ENCODE measurements around the gene RBM34.
A peak's percentile ranks its signal among the peaks of the same experiment; 100 is the strongest.
"Not testable (repeated sequence)": the region's sequence is repeated elsewhere in the genome, so short reads cannot be mapped to it uniquely, and the experiment has no call there.

Gene RBM34, protein sequence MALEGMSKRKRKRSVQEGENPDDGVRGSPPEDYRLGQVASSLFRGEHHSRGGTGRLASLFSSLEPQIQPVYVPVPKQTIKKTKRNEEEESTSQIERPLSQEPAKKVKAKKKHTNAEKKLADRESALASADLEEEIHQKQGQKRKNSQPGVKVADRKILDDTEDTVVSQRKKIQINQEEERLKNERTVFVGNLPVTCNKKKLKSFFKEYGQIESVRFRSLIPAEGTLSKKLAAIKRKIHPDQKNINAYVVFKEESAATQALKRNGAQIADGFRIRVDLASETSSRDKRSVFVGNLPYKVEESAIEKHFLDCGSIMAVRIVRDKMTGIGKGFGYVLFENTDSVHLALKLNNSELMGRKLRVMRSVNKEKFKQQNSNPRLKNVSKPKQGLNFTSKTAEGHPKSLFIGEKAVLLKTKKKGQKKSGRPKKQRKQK

DNA sequence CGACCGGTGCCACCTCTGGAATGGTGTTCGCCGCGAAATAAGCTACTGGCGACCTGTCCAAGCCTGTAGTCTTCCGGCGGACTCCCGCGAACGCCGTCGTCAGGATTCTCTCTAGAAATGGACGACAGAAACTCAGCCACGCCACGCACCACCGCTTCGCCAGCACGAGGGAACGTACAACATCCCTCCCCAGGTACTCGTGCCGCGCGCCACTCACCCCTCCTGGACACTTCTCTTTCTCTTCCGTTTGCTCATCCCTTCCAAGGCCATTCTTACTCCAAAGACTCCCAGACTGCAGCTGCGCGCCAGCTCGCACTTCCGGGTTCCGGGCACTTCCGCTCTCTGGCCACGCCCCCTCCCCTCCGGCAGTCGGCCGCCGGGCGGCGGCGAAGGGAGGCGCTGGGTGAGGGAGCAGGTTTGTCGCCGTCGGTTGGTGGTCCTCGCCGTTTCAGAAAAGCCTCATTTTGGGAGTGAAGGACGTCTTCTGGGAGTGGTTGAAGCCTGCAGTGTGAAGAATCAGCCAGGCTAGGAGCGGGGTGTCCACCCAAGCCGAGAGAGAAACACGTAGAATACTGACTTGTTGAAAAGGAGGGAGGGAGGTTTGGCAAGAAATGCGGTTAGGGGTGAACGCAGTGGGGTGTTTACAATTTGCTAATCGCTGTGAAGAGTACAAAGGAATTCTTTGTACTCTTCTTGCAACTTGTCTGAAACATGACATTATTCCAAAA is at the start of gene RBM34:
RBM34 (minus strand) TSS at position 294 of the 728 bp plus-strand sequence; CDS start at position 270, 24 bp downstream.
- peak; percentile 88 for DNase-seq (ENCODE audit: low read depth in 2 of 2)

DNA sequence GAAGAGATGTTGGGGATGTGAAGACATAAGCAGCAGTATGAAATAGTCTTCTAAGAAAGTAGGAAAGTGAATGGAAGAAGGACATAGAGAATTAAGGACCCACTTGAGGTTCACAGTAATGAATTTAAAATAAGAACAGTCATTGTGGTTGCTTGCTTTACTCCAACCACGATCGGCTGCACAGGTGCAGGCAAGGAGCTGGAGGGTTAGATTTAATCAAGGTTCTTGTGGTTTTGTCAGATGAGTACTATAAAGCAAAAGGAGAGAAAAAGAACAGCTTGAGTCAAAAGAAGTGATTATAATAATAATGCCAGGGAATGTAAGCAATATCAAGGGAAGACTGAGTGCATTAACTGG is 46.1 kb upstream of the RBM34 start:
- DNase-seq (ENCODE audit: low read depth in 2 of 2), result peak; percentile 9 to 41

DNA sequence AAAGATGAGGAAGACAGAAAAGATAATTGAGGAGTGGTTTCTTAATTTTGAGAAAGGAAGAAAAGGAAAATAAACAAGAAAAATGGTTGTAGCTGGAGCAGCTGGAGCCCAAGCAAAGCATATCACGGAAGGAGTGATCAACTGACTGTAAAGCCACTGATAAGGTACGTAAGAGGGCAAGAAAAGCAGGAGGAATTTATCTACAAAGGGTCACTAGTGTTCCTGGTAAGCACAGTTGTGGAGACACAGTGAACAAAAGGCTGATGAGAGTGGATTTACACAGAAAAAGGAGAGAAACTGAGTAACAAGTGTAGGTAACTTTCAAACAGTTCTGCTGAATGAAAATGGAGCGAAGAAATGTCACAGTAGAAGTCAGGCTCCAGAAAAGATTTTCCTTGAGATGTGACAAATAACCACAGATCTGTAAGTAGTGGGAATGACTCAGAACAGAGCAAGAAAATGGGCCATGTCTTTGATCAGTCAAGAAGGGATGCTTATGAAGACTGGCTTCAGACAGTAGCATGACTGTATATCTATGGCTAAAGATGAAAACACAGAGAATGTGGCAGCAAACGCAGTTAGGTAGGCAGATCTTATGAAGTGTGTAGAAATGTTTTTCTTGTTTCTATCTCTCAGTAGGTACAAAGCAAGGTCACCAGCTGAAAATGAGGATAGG is 45.6 kb upstream of the RBM34 start:
- DNase-seq (ENCODE audit: low read depth in 2 of 2), result no peak

DNA sequence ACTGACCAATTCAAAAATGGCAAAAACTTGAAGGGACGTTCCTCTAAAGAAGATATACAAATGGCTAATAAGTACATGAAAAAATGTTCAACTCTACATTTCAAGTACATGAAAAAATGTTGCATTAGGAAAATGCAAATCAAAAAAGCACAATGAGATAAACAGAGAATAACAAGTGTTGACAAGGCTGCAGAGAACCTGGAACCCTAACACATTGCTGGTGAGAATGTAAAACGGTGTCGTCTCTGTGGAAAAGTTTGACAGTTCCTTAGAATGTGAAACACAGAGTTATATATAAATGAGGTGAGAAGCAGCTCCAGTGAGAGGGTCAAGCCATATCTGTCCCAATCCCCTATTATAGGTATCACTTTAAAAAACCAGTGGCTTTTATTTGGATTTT is 44.6 kb upstream of the RBM34 start:
- no peak for DNase-seq (ENCODE audit: low read depth in 2 of 2)

DNA sequence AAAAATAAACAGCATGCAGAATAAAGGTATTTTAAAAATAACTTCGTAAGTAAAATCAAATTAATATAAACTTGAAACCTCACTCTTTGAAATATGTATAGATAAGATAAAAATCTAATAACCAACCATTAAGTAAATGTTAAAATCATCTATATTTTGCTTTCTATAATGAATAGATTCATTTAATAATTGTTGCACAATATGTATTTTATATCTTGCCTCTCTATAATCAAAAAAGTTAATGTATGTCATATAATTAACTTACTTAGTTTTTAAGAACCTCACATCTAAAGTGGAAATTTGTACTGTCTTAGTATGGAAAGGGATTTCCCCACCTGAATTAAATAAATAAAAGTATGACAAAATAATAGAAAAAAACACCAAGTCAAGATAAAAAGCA is 42.4 kb upstream of the RBM34 start:
- no peak for DNase-seq (ENCODE audit: low read depth in 2 of 2)

DNA sequence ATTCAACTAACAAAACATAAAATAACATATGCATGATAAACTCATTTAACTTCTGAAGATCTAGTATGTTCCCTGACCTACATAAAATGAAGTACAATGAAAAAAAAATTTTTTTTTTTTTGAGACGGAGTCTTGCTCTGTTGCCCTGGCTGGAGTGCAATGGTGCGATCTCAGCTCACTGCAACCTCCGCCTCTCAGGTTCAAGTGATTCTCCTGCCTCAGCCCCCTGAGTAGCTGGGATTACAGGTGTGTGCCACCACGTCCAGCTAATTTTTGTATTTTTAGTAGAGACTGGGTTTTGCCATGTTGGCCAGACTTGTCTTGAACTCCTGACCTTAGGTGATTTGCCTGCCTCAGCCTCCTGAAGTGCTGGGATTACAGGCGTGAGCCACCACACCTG is 41.4 kb upstream of the RBM34 start:
- DNase-seq (ENCODE audit: low read depth in 2 of 2), result not testable (repeated sequence)

DNA sequence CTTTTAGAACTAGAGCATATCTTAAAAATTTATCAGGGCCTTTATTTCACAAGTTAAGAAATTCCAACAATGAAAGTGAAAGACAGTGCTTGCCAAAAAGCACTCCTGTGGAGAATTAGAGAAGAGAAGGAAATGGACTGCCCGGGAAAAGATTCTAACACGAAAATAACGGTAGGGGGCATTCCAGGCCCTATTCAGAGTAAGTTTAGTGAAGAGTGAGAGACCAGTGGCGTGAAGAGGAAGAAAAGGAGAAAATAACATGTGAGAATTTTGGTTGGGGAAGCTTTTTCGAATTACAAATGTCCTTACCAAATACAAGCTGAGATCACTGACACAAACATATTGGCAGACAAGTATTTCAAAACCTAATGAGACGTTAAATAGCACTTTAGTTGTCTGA is 38.4 kb upstream of the RBM34 start:
- DNase-seq (ENCODE audit: low read depth in 2 of 2), result no peak

DNA sequence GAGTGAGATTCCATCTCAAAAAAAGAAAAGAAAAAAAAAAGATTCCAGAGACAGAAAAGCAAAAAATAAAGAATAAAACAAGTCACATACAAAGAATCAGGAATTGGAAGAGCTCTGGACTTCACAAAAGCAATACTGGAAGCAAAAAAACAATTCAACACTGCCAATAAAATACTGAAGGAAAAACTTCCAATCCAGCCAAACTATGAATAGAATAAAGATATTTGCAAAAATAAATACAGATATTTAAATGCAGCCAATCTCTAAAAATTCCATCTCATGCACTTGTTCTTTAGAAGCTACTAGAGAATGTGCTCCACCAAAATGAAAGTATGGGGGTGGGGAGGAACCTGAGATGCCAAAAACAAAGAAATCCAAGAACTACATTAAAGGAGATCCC is 29.4 kb upstream of the RBM34 start:
- no peak for DNase-seq (ENCODE audit: low read depth in 2 of 2)

DNA sequence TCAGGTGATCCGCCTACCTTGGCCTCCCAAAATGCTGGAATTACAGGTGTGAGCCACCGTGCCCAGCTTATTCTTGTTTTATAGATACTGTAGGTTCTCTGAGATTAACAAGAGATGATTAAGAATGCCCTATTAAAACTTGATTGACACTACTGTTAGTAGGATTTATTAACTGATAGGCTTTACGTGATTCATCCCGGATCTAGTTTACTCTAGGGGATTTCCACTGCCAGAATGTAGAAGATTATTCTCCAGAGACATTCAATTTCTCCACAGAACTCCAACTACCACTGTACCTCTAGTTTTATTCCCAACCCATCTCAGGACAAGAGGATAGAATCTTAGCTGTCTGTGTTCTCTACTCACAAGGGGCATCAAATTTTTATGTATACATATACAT is 26.3 kb upstream of the RBM34 start:
- DNase-seq (ENCODE audit: low read depth in 2 of 2), result no peak

DNA sequence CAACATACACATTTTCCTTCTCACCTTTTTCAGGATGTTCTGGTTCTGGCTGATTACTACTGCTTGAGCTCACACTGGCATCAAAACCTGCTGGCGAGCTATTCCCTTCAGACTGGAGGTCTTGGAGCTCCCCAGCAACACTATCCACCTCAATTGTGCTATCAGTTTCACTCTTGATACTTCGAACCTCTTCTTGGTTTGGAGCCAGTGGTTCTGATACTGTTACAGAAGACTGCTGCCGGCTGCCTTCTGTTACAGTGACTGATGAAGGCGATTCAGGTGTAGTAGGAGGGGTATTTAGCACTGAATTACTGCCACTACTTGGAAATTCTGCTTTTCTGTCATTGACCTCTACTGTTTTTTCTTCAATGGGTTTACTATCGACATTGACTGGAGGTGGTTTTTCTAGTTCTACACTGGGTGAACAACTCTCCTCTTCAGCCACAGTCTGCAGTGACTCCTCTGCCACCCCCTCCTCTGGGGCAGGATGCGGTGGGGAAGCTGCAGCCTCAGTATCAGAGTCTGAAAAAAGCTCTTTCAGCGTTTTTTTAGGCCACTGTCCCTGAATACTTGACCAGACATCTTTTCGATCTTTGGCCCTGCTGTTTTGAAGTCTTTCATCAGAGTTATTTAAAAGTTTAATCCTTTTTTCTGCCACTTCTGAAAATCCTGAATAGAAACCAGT is 20.7 kb upstream of the RBM34 start:
- DNase-seq (ENCODE audit: low read depth in 2 of 2), result no peak

DNA sequence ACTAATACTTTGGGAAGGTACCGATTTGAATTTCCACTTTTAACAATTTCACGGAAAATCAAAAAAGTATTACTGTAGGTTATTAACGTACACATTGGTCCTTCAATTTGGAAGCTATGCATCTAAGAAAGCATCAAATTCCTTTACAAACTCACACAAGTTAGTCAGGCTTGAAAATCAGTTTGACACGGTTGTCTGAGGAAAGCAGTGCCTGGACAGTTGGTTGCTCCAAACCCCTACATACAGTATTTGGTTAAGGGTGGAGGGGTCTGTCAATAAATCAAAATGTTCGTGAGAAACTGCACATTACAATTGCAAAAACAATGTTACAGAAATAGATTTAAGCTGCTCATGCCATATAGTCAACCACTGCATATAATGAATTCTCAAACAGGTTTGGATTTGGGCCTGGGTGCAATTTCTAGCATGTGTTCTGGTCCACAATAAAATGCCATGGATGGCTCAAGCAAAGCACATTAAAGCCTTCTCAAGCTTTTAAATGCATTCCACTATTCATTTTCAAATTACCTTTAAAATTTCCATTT is 19.9 kb upstream of the RBM34 start:
- no peak for DNase-seq (ENCODE audit: low read depth in 2 of 2)

DNA sequence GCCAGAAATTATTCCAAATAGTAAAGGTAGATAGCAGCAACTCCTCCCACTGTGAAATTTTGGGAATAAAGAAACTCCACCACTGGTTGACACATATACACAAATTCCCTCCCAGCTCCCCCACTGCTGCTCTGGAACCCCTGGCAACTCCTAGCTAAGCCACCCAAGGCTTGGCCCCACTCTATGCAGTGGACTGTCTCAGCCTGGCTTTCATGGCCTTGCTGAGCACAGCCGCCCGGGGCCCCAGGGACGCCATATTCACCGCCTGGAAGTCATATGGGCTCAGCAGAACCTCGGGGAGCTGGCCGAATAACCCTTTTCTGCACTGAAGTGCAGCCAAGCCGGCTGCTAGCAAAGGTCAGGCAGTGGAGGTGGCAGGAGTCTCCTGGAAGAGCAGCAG is 15.4 kb upstream of the RBM34 start:
- DNase-seq (ENCODE audit: low read depth in 2 of 2), result no peak

DNA sequence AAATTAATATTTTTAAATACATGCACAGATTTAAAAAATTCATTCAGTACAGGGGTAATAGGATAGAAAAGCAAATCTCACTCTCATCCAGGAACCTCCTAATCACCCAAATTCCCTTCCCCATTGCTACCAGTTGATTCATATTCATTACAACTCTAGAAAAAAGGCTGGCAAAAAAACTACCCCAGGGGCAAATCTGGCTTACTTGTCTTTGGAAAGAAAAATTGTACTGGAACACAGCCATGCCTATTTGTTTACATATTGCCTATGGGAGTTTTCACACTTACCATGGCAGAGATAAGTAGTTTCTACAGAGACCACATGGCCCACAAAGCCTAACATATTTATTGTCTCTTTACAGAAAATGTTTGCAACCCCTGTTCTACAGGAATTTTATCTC is 8.9 kb upstream of the RBM34 start:
- DNase-seq (ENCODE audit: low read depth in 2 of 2), result no peak

DNA sequence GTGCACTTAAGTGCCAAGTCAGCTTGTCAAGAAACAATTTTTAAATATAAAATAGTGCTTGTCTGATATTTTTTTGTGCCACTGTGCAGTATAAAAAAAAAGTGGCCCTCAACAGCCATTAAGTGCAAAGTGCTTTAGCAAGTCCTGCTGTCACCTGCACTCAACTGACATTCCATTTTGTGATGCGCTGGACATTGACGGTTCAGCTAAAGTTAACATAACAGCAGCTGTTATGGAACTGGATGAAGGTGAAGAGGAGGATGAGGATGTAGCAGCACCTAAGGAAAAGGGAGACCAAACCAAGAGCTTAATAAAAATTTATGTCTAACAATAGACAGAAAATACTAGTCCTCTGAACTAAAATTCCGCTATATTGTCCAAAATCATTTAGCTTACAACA is 7.3 kb upstream of the RBM34 start:
- no peak for DNase-seq (ENCODE audit: low read depth in 2 of 2)

DNA sequence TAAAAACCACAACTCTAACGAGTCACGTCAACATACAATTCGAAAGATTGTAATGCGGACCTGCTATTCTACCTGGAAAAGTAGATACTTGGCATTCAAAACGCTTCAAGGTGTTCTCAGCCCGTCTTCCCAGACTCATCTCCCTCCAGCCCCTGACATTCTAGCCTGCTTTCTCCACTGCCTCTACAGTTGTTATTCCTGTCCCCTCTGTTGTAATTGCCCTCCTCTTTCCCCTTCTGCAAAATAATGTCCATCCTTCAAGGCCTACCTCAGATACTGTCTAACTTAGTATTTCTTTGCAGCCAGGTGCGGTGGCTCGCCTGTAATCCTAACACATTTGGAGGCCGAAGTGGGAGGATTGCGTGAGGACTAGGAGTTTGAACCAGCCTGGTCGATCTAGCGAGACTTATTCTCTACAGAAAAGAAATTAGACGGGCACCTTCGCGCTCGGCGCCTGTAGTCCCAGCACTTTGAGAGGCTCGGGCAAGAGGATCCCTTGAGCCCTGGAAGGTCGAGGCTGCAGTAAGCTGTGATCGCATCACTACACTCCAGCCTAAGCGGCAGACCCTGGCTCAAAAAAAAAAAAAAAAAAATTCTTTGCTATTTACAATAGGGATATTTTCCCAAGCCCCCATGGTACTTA is 756 bp upstream of the RBM34 start:
- no peak for DNase-seq (ENCODE audit: low read depth in 2 of 2)

DNA sequence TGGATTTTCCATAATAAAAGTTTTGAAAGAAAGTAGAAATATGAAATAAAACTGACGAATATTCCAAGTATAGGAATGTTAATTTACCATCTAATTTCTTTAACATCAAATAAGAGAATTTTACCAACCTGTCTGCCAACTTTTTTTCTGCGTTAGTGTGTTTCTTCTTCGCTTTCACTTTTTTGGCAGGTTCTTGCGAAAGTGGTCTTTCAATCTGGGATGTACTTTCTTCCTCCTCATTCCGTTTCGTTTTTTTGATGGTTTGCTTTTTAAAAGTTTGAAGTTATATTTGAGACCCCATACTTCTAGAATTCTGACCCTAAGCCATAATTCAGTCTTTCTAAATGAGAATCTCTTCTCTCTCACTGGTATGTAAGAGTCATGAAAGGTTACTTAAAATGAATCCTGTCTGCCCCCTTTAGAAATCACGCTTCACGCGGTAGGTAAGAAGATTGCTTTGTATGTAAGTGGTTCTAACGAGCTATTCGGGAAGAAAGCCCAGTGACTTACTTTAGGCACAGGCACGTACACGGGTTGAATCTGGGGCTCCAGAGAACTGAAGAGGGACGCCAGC is 580 bp downstream of the RBM34 start:
- DNase-seq (ENCODE audit: low read depth in 2 of 2), result no peak

DNA sequence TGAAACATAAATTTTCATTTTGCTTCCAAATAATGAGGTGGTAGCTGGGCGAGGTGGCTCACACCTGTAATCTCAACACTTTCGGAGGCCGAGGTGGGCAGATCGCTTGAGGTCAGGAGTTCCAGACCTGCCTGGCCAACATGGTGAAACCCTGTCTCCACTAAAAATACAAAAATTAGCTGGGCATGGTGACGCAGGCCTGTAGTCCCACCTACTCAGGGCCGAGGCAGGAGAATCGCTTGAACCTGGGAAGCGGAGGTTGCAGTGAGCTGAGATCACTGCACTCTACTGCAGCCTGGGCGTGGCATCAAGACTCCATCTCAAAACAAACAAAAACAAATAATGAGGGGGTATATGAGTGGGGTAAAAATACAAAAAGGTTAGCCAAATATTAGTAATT is 1.1 kb downstream of the RBM34 start:
- DNase-seq (ENCODE audit: low read depth in 2 of 2), result not testable (repeated sequence)

DNA sequence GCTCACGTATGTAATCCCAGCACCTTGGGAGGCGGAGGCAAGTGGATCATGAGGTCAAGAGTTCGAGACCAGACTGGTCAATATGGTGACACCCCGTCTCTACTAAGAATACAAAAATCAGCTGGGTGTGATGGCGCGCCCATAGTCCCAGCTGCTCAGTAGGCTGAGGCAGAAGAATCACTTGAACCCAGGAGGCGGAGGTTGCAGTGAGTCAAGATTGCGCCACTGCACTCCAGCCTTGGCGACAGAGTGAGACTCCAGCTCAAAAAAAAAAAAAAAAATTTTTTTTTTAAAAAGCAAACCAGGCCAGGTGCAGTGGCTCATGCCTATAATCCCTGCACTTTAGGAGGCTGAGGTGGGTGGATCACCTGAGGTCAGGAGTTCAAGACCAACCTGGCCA is 1.8 kb downstream of the RBM34 start:
- DNase-seq (ENCODE audit: low read depth in 2 of 2), result not testable (repeated sequence)

DNA sequence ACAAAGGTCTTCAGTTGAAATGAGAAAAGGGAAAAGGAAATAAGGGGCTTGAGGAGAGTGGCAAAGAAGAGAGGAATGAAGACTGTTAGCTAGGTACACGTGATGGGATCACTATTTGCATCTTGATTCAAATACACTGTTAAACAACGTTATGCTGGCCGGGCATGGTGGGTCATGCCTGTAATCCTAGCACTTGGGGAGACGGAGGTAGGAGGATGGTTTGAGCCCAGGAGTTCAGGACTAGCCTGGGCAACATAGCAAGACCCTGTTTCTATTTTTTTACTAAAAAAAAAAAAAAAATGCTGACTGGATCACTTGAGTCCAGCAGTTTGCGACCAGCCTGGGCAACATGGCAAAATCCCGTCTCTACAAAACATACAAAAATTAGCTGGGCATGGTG is 2.4 kb downstream of the RBM34 start:
- no peak for DNase-seq (ENCODE audit: low read depth in 2 of 2)

DNA sequence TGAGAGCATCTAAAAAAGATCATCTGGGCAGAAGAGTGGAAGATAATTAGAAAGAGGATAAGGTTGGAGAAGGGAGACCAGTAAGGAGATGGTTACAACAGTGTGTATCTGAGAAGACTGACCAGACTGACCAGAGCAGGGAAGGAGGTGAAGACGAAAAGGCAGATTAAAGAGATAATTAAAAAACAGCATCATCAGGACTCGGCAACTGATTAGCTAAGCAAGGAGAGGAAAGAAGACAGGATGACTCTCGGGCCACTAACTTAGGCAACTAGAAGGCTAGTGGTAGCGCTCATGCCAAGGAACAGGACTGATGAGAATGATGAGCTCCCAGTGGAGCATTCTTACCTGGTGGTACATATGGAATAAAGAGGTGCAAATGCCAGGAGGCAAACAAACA is 3.9 kb downstream of the RBM34 start:
- DNase-seq (ENCODE audit: low read depth in 2 of 2), result no peak

DNA sequence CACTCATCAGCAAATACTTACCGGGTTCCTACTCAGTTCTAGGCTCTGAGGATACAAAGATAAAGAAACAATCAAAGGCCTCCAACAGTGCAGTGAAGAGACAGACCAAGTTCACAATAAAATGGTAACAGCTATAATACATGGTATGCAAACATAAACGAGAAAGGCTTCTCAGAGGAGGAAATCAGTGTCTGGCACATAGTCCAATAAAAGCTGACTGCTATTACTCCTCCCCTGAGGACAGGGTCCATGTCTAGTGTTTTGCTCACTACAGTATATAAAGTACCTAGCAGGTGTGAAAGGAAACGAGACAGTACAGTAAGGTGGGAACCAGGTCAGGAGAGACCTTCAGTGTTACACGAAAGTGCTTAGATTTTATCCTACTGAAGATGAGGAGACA is 4.3 kb downstream of the RBM34 start:
- DNase-seq (ENCODE audit: low read depth in 2 of 2), result no peak

Measured in stimulated activated CD8-positive, alpha-beta memory T cell treated with anti-CD3 and anti-CD28 coated beads, Interleukin-15, amount 100 ng/mL, for 48 hours (primary cell).